Mesothelial cell of epicardium (in vitro differentiated cells): ENCODE measurements around the gene TTLL8. TPM values are rescaled to one million over a fixed set of nuclear protein-coding genes. Genes with fewer than 3 reads are reported as not detected.

Experiments
- DNase-seq, 2 experiments: peaks; one replicate each; pipeline ENCODE4 v3.0.0; 2021; ENCODE audit warnings: low spot score in 2 of 2; ENCODE audit not compliant: unreplicated experiment in 2 of 2
- H3K27ac Mint-ChIP-seq: 2 replicates; pipeline ENCODE4 v1.8.0; 2021; ENCODE audit warnings: mixed read lengths
- H3K27me3 Mint-ChIP-seq: 2 replicates; pipeline ENCODE4 v1.8.0; 2021; ENCODE audit warnings: low read depth, mixed read lengths
- H3K36me3 Mint-ChIP-seq: 2 replicates; pipeline ENCODE4 v1.8.0; 2021; ENCODE audit warnings: mixed read lengths
- H3K4me1 Mint-ChIP-seq: 2 replicates; pipeline ENCODE4 v1.8.0; 2021; ENCODE audit warnings: mixed read lengths
- H3K4me3 Mint-ChIP-seq: 2 replicates; pipeline ENCODE4 v1.8.0; 2021; ENCODE audit warnings: mild to moderate bottlenecking, moderate library complexity, mixed read lengths
- H3K9me3 Mint-ChIP-seq: 2 replicates; pipeline ENCODE4 v1.8.0; 2021; ENCODE audit warnings: mixed read lengths
- total RNA-seq: library from RNA; stranded (reverse); gene quantifications from 3 replicates; pipeline ENCODE4 v1.2.1, GENCODE V29; 2021
- TF ChIP-seq, protein P1 (sequence below): fragments of 200-600 bp; sonication (generic); IDR thresholded peaks from one replicate; pipeline ENCODE4 v1.5.0; 2021; ENCODE audit warnings: antibody characterized with exemption; ENCODE audit not compliant: unreplicated experiment

Gene TTLL8
- total RNA-seq, 1 donor from 2014 or later: 0.13 TPM

DNA sequence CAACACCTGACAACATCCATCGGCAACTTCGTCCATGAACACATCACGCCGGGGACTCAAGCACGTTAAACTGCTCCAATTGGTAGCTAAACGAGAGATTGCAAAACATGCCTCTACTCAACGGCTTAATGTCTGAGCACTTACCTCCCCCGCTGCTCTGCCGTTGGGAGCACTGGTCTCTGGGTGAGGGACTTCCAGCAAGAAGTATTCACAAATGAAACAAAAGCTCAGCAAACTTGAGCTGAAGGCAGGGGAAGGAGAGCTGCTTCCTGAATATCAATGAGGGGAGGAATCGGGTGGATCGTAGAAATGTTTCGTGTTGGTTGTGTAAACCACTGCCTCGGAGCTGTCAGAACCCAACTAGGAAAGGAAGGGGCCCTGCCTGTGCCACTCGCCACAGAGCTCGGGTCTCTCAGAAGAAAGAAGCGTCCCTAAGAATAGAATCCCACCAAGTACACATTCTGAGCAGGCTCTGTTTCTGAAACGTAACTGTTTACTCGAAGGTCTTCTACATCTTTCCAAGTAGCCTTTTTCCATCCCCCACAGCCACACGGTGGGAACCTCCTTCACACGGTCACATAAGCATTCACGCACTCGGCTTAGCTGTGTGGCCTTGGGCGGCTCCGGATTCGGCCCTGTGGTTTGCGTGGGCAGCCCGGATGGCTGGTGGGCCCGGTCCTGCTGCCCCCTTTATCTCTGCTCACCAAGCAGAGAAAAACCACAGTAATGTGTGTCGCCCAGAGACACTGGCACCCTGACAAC is 27.3 kb upstream of the TTLL8 start, which contains the start of gene MLC1:
Gene MLC1, minus strand, starts transcription at position 216 of the 762 bp plus-strand sequence. CDS start 524 bp downstream, outside the sequence.
- H3K4me1 Mint-ChIP-seq: peaks cover 31% of the 10 kb centered on the region
- TF ChIP-seq, protein P1, sequence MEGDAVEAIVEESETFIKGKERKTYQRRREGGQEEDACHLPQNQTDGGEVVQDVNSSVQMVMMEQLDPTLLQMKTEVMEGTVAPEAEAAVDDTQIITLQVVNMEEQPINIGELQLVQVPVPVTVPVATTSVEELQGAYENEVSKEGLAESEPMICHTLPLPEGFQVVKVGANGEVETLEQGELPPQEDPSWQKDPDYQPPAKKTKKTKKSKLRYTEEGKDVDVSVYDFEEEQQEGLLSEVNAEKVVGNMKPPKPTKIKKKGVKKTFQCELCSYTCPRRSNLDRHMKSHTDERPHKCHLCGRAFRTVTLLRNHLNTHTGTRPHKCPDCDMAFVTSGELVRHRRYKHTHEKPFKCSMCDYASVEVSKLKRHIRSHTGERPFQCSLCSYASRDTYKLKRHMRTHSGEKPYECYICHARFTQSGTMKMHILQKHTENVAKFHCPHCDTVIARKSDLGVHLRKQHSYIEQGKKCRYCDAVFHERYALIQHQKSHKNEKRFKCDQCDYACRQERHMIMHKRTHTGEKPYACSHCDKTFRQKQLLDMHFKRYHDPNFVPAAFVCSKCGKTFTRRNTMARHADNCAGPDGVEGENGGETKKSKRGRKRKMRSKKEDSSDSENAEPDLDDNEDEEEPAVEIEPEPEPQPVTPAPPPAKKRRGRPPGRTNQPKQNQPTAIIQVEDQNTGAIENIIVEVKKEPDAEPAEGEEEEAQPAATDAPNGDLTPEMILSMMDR: no peak
- peaks cover 3% of the 10 kb centered on the region for H3K27me3 Mint-ChIP-seq
- H3K4me3 Mint-ChIP-seq: no peak within 1 kb of the TSS
- no peak within 1 kb of the TSS for H3K27ac Mint-ChIP-seq
- no peak for DNase-seq
- H3K9me3 Mint-ChIP-seq: no peaks in the 10 kb centered on the region
- H3K36me3 Mint-ChIP-seq: no peaks in the 10 kb centered on the region

GRCh38 chr22:50084614-50085021 is 26.5 kb upstream of the TTLL8 start:
- Mint-ChIP-seq H3K27me3 (peaks cover 3% of the 10 kb centered on the region), H3K36me3 (no peaks in the 10 kb centered on the region), H3K9me3 (no peaks in the 10 kb centered on the region), H3K4me3 (no peak overlapping the region), H3K4me1 (peaks cover 33% of the 10 kb centered on the region), H3K27ac (no peak overlapping the region)
- TF ChIP-seq, protein P1: no peak
- DNase-seq: no peak

DNA sequence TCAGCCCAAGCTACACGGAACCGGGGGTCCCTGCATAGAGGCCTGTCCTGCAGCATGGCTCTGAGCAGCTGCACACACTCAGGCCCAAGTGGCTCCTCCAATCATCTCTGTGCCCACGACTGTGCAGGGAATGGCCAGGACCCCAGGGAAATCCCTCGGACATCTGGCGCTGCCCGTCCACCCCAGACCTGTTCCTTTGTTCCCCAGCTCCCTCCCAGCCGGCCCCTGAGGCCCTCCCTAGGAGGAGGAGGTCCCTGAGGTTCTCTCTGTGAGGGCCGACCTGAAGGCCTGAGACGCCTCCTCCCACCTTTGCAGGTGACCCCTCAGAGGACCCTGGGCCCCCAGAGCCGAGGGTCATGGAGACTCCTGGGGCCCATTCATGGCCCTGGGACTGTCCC is 26.0 kb upstream of the TTLL8 start:
- H3K27ac Mint-ChIP-seq: no peak overlapping the region
- no peak for DNase-seq
- peaks cover 39% of the 10 kb centered on the region for H3K4me1 Mint-ChIP-seq
- peaks cover 3% of the 10 kb centered on the region for H3K27me3 Mint-ChIP-seq
- TF ChIP-seq, protein P1: no peak
- no peak overlapping the region for H3K4me3 Mint-ChIP-seq
- H3K9me3 Mint-ChIP-seq: no peaks in the 10 kb centered on the region
- no peaks in the 10 kb centered on the region for H3K36me3 Mint-ChIP-seq

DNA sequence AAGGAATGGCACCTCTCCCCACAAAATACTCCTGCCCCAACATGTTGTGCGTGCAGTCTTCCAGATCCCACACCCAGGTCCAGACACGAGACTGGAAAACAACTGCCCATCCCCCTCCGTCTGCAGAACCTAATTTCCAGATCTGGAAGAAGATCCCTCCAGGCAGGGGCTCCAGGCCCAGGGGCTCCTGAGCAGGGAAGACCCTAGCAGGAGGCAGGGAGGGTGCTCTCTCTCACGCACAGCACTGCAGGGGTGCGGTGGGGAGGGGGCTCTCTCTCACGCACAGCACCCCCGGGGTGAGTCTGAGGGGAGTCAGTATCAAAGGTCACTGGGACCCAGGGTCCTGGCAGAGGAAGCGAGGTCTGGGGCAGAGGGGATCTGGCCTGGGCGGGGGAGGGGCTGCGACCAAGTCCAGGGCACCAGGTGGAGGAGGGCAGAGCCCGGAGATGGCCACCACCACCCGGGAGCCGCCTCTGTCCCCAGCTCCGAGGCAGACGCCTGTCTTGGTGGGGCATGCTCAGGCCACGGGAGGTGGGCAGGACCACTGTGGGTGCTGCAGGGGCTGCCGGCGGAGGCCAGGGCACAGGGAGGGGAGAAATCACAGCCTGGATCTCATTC is 25.5 kb upstream of the TTLL8 start:
- no peak for DNase-seq
- Mint-ChIP-seq H3K27me3 (peaks cover 3% of the 10 kb centered on the region), H3K9me3 (no peaks in the 10 kb centered on the region), H3K36me3 (no peaks in the 10 kb centered on the region), H3K4me3 (no peak overlapping the region), H3K4me1 (peaks cover 41% of the 10 kb centered on the region), H3K27ac (peak overlapping the region; percentile 30)
- TF ChIP-seq, protein P1: no peak

- H3K4me1 Mint-ChIP-seq: peaks cover 41% of the 10 kb centered on the region
- H3K9me3 Mint-ChIP-seq: no peaks in the 10 kb centered on the region
- H3K4me3 Mint-ChIP-seq: no peak overlapping the region
- no peak for DNase-seq
- TF ChIP-seq, protein P1: no peak
- no peaks in the 10 kb centered on the region for H3K36me3 Mint-ChIP-seq
- H3K27me3 Mint-ChIP-seq: peaks cover 3% of the 10 kb centered on the region
- peak overlapping the region; percentile 30 for H3K27ac Mint-ChIP-seq
Observed at GRCh38 chr22:50082961-50083461, 24.9 kb upstream of the TTLL8 start.
